B cell (primary cell): ENCODE measurements around the gene LYAR. TPM values are rescaled to one million over a fixed set of nuclear protein-coding genes. Genes with fewer than 3 reads are reported as not detected.
"Not testable (repeated sequence)": the region's sequence is repeated elsewhere in the genome, so short reads cannot be mapped to it uniquely, and the experiment has no call there.

Source experiments
- ATAC-seq: fragments of 200-7000 bp; cut with Tn5 transposase; one replicate; pipeline ENCODE4 v1.10.0; 2021; ENCODE audit warnings: low read depth, mild to moderate bottlenecking, moderate number of reproducible peaks, moderate library complexity
- CTCF ChIA-PET: fragments of 350-600 bp; sonication (Branson Sonifier 250); formaldehyde crosslinking; loops from one replicate; lab custom pipeline; 2021; ENCODE audit warnings: antibody characterized with exemption, inconsistent platforms; lab: Charles Lee
- POLR2A ChIA-PET: fragments of 350-600 bp; sonication (Branson Sonifier 250); formaldehyde crosslinking; loops from one replicate; lab custom pipeline; 2021; ENCODE audit warnings: antibody characterized with exemption; lab: Charles Lee
- DNase-seq: peaks from one replicate; pipeline ENCODE4 v3.0.0; 2013
- H2AFZ ChIP-seq: 2 replicates; pipeline ENCODE4 v1.6.1; 2012; ENCODE audit warnings: mild to moderate bottlenecking, low read depth, low read length; ENCODE audit not compliant: insufficient read depth, poor library complexity, severe bottlenecking
- H3K27ac ChIP-seq, 2 donors: 1 replicate in 1 of 2; 2 replicates in 1 of 2; pipeline ENCODE4 v1.5.1; 2012 to 2013; ENCODE audit warnings: low read length in 2 of 2, mild to moderate bottlenecking in 2 of 2, moderate library complexity in 1 of 2
- H3K27me3 ChIP-seq, 4 experiments: fragments of 200-600 bp in 1 of 4; sonication (generic) in 1 of 4; replicated peaks in 1 of 4; 1 replicate in 2 of 4; 2 replicates in 2 of 4; pipeline versions ENCODE4 v1.6.1 to v1.7.0; 2013 to 2016; ENCODE audit warnings: low read length in 3 of 4, mild to moderate bottlenecking in 2 of 4, mixed read lengths in 1 of 4, moderate library complexity in 1 of 4; ENCODE audit not compliant: insufficient read depth in 4 of 4, control insufficient read depth in 3 of 4; ENCODE audit errors: control extremely low read depth in 1 of 4
- H3K36me3 ChIP-seq, 2 experiments: replicated peaks in 1 of 2; 1 replicate in 1 of 2; 2 replicates in 1 of 2; pipeline versions ENCODE4 v1.6.1 to v1.7.1; 2013; ENCODE audit warnings: low read length in 1 of 2; ENCODE audit not compliant: insufficient read depth in 2 of 2, control insufficient read depth in 1 of 2; ENCODE audit errors: control extremely low read depth in 1 of 2, extremely low read depth in 1 of 2
- H3K4me1 ChIP-seq, 2 donors: fragments of 200-600 bp in 1 of 2; sonication (generic) in 1 of 2; 1 replicate in 1 of 2; 2 replicates in 1 of 2; pipeline versions ENCODE4 v1.5.1 to v1.6.1; 2013 to 2017; ENCODE audit warnings: low read length in 2 of 2; ENCODE audit not compliant: control insufficient read depth in 2 of 2, insufficient read depth in 2 of 2
- H3K4me2 ChIP-seq: replicated peaks from 2 replicates; pipeline ENCODE3; 2012; ENCODE audit warnings: mild to moderate bottlenecking, low read depth, low read length; ENCODE audit not compliant: poor library complexity, severe bottlenecking
- H3K4me3 ChIP-seq, 5 experiments: fragments of 200-600 bp in 1 of 5; sonication (generic) in 1 of 5; 1 replicate in 3 of 5; 2 replicates in 2 of 5; pipeline versions ENCODE4 v1.5.1 to v1.7.0; 2011 to 2016; ENCODE audit warnings: low read length in 4 of 5, mild to moderate bottlenecking in 4 of 5, low read depth in 2 of 5, control low read depth in 1 of 5, moderate library complexity in 1 of 5; ENCODE audit not compliant: insufficient read depth in 1 of 5; ENCODE audit errors: control extremely low read depth in 1 of 5, extremely low read depth in 1 of 5
- H3K79me2 ChIP-seq: fragments of 200-600 bp; sonication (generic); one replicate; pipeline ENCODE4 v1.6.0; 2016; ENCODE audit warnings: low read length; ENCODE audit not compliant: control insufficient read depth, insufficient read depth
- H3K9ac ChIP-seq: fragments of 200-600 bp; sonication (generic); 2 replicates; pipeline ENCODE4 v1.6.1; 2017; ENCODE audit warnings: mild to moderate bottlenecking, low read length, moderate library complexity
- H3K9me3 ChIP-seq, 3 donors: one replicate each; pipeline versions ENCODE4 v1.6.1 to v1.7.1; 2013; ENCODE audit warnings: low read length in 2 of 3; ENCODE audit not compliant: control insufficient read depth in 2 of 3, insufficient read depth in 1 of 3; ENCODE audit errors: control extremely low read depth in 1 of 3
- H4K20me1 ChIP-seq: 2 replicates; pipeline ENCODE4 v1.6.0; 2012; ENCODE audit warnings: mild to moderate bottlenecking, low read length; ENCODE audit not compliant: insufficient read depth, control insufficient read depth, poor library complexity, severe bottlenecking
- H3K27ac Mint-ChIP-seq: one replicate; pipeline ENCODE4 v1.8.0; 2021; ENCODE audit warnings: mixed read lengths
- H3K27me3 Mint-ChIP-seq: one replicate; pipeline ENCODE4 v1.8.0; 2021; ENCODE audit warnings: mixed read lengths
- H3K4me1 Mint-ChIP-seq: one replicate; pipeline ENCODE4 v1.8.0; 2021; ENCODE audit warnings: mixed read lengths
- H3K4me3 Mint-ChIP-seq: one replicate; pipeline ENCODE4 v1.8.0; 2021; ENCODE audit warnings: mixed read lengths
- H3K9me3 Mint-ChIP-seq: one replicate; pipeline ENCODE4 v1.8.0; 2022; ENCODE audit warnings: mixed read lengths; ENCODE audit not compliant: insufficient read depth
- EZH2 ChIP-seq: IDR thresholded peaks from 2 replicates; pipeline ENCODE4 v1.6.1; 2012; ENCODE audit warnings: borderline replicate concordance, low read depth, mild to moderate bottlenecking, moderate library complexity, low read length; ENCODE audit not compliant: insufficient read depth, poor library complexity, severe bottlenecking
- WGBS: methylation state at CpG from one replicate; pipeline ENCODE4 v1.1.5; 2013; ENCODE audit warnings: missing lambda C conversion rate; ENCODE audit not compliant: insufficient coverage; 5-methylcytosine and 5-hydroxymethylcytosine counted together
- intact Hi-C: fragments of 100-400 bp; cut with micrococcal nuclease; formaldehyde crosslinking; loops from one replicate; pipeline ENCODE4 v1.10.0; 2022
- polyA plus RNA-seq: library from polyadenylated mRNA; depleted of rRNA; stranded (reverse); fragments of >200 nt; gene quantifications from 2 replicates; pipeline ENCODE4 v1.2.3, GENCODE V29; 2012
- total RNA-seq, 2 donors: library from RNA; stranded (reverse); fragments of 120-200 nt in 1 of 2; gene quantifications; 1 replicate in 1 of 2; 2 replicates in 1 of 2; pipeline versions ENCODE4 v1.2.3 to v1.2.4, GENCODE V29; 2013 to 2022
- TF ChIP-seq, protein P1 (sequence below): fragments of 200-600 bp; IDR thresholded peaks from one replicate; pipeline ENCODE4 v1.8.0; 2022; ENCODE audit warnings: antibody characterized with exemption, mild to moderate bottlenecking

The LYAR gene
- total and polyA plus RNA-seq, 2 donors (not counting 1 experiment from before 2014, with no cell fraction given): 3.0 to 11.5 TPM

DNA sequence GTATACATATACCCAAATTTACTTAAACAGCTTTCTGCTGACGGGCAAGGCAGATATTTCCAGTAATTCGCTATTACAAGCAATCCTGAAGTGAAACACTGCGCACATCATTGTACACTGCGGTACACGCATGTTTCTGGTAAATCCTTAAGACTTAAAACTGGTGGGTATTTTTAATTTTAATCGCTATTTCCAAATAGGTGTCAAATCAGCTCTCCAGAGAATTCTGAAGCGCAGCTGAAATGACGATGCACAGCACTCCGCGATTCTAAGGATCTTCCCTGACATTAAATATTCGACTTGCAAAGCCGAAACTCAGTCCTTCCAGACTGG is 42.3 kb downstream of the LYAR start:
- ChIA-PET POLR2A (interaction anchor here (0.6 to 1.6 kb wide), 3 partner anchors 43 to 1952 kb away, joined by 4 to 7 read pairs (median 4); partner anchors contain the start of genes LYAR, STX18 and ZBTB49), CTCF (interaction anchor here (1.0 to 2.5 kb wide), 4 partner anchors 12 to 90 kb away, joined by 3 to 16 read pairs (median 7); no protein-coding TSS in a partner anchor)
- H3K36me3 ChIP-seq: peaks cover 5 to 29% of the 10 kb centered on the region in 2 experiments
- H3K79me2 ChIP-seq: peaks cover 24% of the 10 kb centered on the region
- intact Hi-C loops: loop anchor here (1.0 to 2.0 kb wide), 2 partner anchors 43 to 295 kb away; partner anchors contain the start of genes LYAR, STX18 and ZBTB49
- no peaks in the 10 kb centered on the region for H4K20me1 ChIP-seq
- DNase-seq (no peak), ATAC-seq (no peak)
- H3K4me3 ChIP-seq: peak overlapping the region; percentile 67 to 98 (median 84)
- H3K4me1 ChIP-seq: peaks cover 14 to 17% of the 10 kb centered on the region in 2 donors
- Mint-ChIP-seq H3K4me1 (peaks cover 21% of the 10 kb centered on the region), H3K27ac (peak overlapping the region; percentile 97), H3K9me3 (no peaks in the 10 kb centered on the region), H3K4me3 (peak overlapping the region; percentile 88), H3K27me3 (no peaks in the 10 kb centered on the region)
- 0% methylated on average over 8 of the region's 12 CpGs for WGBS
- no peaks in the 10 kb centered on the region for H3K9me3 ChIP-seq
- H3K27me3 ChIP-seq: peaks cover 0 to 2% (median 0%) of the 10 kb centered on the region in 4 experiments
- H2AFZ ChIP-seq: peak overlapping the region; percentile 91
- peak overlapping the region; percentile 93 for H3K9ac ChIP-seq
- peak overlapping the region; percentile 79 for H3K4me2 ChIP-seq
- TF ChIP-seq, protein P1, sequence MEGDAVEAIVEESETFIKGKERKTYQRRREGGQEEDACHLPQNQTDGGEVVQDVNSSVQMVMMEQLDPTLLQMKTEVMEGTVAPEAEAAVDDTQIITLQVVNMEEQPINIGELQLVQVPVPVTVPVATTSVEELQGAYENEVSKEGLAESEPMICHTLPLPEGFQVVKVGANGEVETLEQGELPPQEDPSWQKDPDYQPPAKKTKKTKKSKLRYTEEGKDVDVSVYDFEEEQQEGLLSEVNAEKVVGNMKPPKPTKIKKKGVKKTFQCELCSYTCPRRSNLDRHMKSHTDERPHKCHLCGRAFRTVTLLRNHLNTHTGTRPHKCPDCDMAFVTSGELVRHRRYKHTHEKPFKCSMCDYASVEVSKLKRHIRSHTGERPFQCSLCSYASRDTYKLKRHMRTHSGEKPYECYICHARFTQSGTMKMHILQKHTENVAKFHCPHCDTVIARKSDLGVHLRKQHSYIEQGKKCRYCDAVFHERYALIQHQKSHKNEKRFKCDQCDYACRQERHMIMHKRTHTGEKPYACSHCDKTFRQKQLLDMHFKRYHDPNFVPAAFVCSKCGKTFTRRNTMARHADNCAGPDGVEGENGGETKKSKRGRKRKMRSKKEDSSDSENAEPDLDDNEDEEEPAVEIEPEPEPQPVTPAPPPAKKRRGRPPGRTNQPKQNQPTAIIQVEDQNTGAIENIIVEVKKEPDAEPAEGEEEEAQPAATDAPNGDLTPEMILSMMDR: no peak
- peak overlapping the region; percentile 88 for H3K27ac ChIP-seq

DNA sequence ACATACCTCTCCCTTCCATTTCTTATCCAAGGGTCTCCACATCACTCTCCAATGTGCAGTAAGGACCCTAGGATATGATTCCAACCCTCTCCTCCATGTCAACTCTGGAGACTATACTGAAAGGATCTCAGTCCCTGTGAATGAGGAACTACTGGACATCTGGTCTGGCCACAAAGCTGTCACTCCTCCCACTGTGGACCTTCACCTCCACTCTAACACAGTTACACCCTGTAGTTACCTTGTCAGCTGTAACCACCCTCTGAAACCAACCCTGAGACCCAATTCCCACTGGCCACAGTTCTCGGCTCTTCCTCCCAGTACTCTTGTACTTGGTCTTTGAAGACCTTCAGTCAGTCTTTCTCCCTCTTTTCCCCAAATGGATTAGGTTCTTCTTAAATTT is 44.8 kb downstream of the LYAR start:
- Mint-ChIP-seq H3K27me3 (no peaks in the 10 kb centered on the region), H3K9me3 (no peaks in the 10 kb centered on the region), H3K4me1 (peaks cover 21% of the 10 kb centered on the region), H3K27ac (no peak overlapping the region), H3K4me3 (no peak overlapping the region)
- no peaks in the 10 kb centered on the region for H4K20me1 ChIP-seq
- ATAC-seq: no peak
- intact Hi-C loops: no loop called here
- no peak overlapping the region for H2AFZ ChIP-seq
- ChIA-PET POLR2A (no interaction called here), CTCF (no interaction called here)
- no peak for TF ChIP-seq EZH2
- TF ChIP-seq, protein P1: no peak
- peaks cover 24% of the 10 kb centered on the region for H3K79me2 ChIP-seq
- H3K36me3 ChIP-seq: peaks cover 5 to 46% of the 10 kb centered on the region in 2 experiments
- no peaks in the 10 kb centered on the region for H3K27me3 ChIP-seq
- DNase-seq: no peak
- no peaks in the 10 kb centered on the region for H3K9me3 ChIP-seq
- no peak overlapping the region for H3K4me3 ChIP-seq
- H3K4me1 ChIP-seq: peaks cover 14 to 17% of the 10 kb centered on the region in 2 donors
- no peak overlapping the region for H3K4me2 ChIP-seq
- no peak overlapping the region for H3K27ac ChIP-seq
- WGBS: 91% methylated on average over 1 of the region's 1 CpG
- H3K9ac ChIP-seq: no peak overlapping the region

DNA sequence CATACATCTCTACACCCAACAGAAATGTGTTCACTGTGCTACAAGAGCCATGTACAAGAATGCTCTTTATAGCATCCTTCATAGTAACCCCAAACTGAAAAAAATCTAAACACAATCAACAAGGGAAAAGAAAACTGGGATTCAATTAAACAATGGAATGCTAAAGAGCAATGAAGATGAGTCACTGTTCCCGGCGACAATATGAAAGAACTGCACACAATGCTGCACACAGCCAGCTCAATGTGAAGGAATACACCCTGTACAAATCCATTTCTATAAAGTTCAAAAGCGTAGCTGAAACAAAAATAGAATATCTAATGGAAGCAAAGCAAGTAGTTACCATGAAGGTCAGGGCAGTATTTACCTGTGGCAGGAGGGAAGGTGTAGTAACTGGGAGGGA is 50.4 kb downstream of the LYAR start:
- H3K4me3 ChIP-seq, H3K4me2 ChIP-seq, H3K27me3 Mint-ChIP-seq, H3K9me3 Mint-ChIP-seq, H3K27ac Mint-ChIP-seq, DNase-seq, POLR2A ChIA-PET, H3K4me3 Mint-ChIP-seq, H3K4me1 Mint-ChIP-seq, H4K20me1 ChIP-seq, H3K9me3 ChIP-seq, H3K9ac ChIP-seq, H3K79me2 ChIP-seq, ATAC-seq, H3K4me1 ChIP-seq, H3K27ac ChIP-seq, H3K27me3 ChIP-seq, CTCF ChIA-PET, H2AFZ ChIP-seq, intact Hi-C loops: not testable (repeated sequence)
- WGBS: 100% methylated on average over 2 of the region's 3 CpGs
- peaks cover 5 to 46% of the 10 kb centered on the region in 2 experiments for H3K36me3 ChIP-seq
